ENCODE measurements around the gene RFLNA.

RFLNA gene

DNA sequence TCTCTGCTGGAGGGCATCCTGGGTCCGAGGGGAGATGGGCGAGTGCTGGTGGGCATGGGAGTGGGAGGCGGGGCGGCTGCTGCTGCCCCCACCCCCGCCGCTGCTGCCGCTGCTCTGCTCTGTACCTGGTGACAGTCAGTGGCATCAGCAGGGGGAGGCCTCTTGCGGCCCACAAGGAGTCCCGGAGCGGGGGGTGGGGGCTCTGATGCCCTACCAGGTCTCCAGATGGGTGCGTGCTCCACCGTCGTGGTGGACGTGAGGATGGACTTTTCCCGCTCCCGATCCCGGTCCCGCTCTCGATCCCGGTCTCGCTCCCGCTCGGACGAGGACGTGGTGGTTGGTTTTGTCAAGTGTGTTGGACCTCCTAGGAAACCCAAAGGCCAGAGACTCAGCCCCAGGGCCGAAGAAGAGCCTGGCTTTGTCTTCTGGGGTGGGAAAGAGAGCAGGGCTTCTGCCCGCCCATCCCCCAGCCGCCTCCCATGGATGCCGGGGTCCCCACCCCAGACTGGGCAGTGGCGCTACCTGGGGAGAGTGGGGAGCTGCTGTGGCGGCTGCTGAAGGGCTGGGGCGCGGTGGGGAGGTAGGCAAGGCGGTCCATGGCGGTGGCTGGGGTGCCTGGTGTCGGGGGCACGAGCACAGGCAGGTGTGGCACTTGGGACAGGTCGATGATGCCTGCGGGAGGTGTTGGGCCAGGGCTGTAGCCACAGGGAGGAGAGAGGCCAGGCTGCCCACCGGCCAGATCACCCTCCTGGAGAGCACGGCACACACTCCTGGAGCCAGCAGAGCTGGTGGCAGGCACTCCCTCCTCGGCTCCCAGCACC, 45.4 kb downstream of the RFLNA start:
- Histone ChIP-seq H3K36me3 (ENCODE audit: control insufficient read depth in 5 of 5, insufficient read depth in 5 of 5, low read length in 5 of 5) (peaks cover 0 to 86% (median 82%) of the 10 kb centered on the region in 5 donors), H3K9ac (ENCODE audit: low read length in 5 of 5) (no peak overlapping the region), H3K27ac (ENCODE audit: low read depth, low read length) (no peak overlapping the region), H3K4me3 (ENCODE audit: low read depth in 1 of 5, low read length in 5 of 5) (no peak overlapping the region), H3K27me3 (ENCODE audit: control insufficient read depth in 5 of 5, insufficient read depth in 4 of 5, low read length in 5 of 5) (no peaks in the 10 kb centered on the region), H3K4me1 (ENCODE audit: control insufficient read depth in 5 of 5, insufficient read depth in 5 of 5, low read length in 5 of 5) (no peaks in the 10 kb centered on the region), H3K9me3 (ENCODE audit: control insufficient read depth in 5 of 5, low read length in 5 of 5) (no peaks in the 10 kb centered on the region)

DNA sequence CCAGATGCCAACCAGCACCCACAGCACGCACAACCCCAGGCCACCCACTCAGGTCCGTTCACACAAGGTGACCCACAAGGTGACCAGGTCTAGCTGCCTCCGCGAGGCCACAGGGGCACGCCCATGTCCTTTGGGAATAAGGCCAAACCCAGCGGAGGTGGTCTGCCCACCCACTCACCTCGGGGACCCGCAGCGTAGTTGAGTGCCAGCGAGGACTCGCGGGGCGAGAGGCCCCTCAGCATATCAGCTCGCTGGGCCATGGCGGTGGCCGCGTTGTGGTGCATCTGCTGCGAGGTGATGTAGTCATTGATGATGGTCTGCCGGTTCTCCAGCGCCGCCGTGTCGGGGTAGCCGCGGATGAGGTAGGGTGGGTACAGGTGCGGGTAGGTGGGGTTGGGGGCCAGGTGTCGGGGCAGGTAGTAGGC, 46.8 kb downstream of the RFLNA start:
- Histone ChIP-seq H3K36me3 (ENCODE audit: control insufficient read depth in 5 of 5, insufficient read depth in 5 of 5, low read length in 5 of 5) (peaks cover 0 to 86% (median 82%) of the 10 kb centered on the region in 5 donors), H3K4me3 (ENCODE audit: low read depth in 1 of 5, low read length in 5 of 5) (no peak overlapping the region), H3K27ac (ENCODE audit: low read depth, low read length) (no peak overlapping the region), H3K27me3 (ENCODE audit: control insufficient read depth in 5 of 5, insufficient read depth in 4 of 5, low read length in 5 of 5) (no peaks in the 10 kb centered on the region), H3K9ac (ENCODE audit: low read length in 5 of 5) (no peak overlapping the region), H3K9me3 (ENCODE audit: control insufficient read depth in 5 of 5, low read length in 5 of 5) (no peaks in the 10 kb centered on the region), H3K4me1 (ENCODE audit: control insufficient read depth in 5 of 5, insufficient read depth in 5 of 5, low read length in 5 of 5) (no peaks in the 10 kb centered on the region)

DNA sequence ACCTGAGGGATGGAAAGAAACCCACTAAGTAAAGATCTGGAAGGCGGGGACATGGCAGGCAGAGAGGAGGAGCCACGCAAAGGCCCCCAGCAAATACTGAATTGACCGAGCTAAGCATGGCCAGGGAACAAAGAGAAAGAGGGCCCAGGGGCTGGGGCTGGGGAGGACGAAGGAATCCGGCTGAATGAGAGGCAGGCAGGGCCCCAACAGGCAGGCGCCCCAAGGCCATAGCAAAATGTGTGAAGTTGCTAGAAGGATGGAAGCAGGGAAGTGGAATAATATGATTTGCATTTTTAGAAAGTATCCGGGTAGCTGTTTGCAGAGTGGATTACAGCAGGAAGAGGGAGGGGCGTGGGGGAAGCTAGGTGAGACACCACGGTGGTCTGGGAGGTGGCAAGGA, 49.1 kb downstream of the RFLNA start:
- Histone ChIP-seq H3K4me1 (ENCODE audit: control insufficient read depth in 5 of 5, insufficient read depth in 5 of 5, low read length in 5 of 5) (no peaks in the 10 kb centered on the region), H3K27me3 (ENCODE audit: control insufficient read depth in 5 of 5, insufficient read depth in 4 of 5, low read length in 5 of 5) (no peaks in the 10 kb centered on the region), H3K9ac (ENCODE audit: low read length in 5 of 5) (no peak overlapping the region), H3K4me3 (ENCODE audit: low read depth in 1 of 5, low read length in 5 of 5) (no peak overlapping the region), H3K27ac (ENCODE audit: low read depth, low read length) (no peak overlapping the region), H3K9me3 (ENCODE audit: control insufficient read depth in 5 of 5, low read length in 5 of 5) (no peaks in the 10 kb centered on the region), H3K36me3 (ENCODE audit: control insufficient read depth in 5 of 5, insufficient read depth in 5 of 5, low read length in 5 of 5) (peaks cover 0 to 91% (median 87%) of the 10 kb centered on the region in 5 donors)

DNA sequence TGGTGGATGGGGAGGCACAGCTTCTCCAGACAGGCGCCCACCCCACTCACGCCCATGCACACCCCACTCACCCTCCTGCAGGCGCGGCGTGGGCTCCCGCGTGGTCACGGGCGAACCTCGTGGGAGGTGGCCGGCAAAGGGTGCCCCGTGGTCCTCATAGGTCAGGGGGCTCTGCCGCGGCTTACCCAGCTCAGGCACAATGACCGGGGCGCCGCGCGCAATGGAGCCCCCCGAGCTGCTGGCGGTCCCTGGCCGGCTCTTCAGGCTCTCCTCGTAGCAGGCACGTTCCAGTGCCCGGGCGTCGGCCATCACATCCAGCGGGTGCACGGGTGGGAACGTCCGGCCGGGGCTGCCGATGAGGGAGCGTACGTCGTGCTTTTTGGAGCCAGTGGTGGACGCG, 49.6 kb downstream of the RFLNA start:
- H3K4me1 ChIP-seq (ENCODE audit: control insufficient read depth in 5 of 5, insufficient read depth in 5 of 5, low read length in 5 of 5): no peaks in the 10 kb centered on the region
- H3K9ac ChIP-seq (ENCODE audit: low read length in 5 of 5): no peak overlapping the region
- H3K9me3 ChIP-seq (ENCODE audit: control insufficient read depth in 5 of 5, low read length in 5 of 5): no peaks in the 10 kb centered on the region
- peaks cover 0 to 95% (median 92%) of the 10 kb centered on the region in 5 donors for H3K36me3 ChIP-seq (ENCODE audit: control insufficient read depth in 5 of 5, insufficient read depth in 5 of 5, low read length in 5 of 5)
- H3K4me3 ChIP-seq (ENCODE audit: low read depth in 1 of 5, low read length in 5 of 5): no peak overlapping the region
- H3K27me3 ChIP-seq (ENCODE audit: control insufficient read depth in 5 of 5, insufficient read depth in 4 of 5, low read length in 5 of 5): no peaks in the 10 kb centered on the region
- H3K27ac ChIP-seq (ENCODE audit: low read depth, low read length): no peak overlapping the region

DNA sequence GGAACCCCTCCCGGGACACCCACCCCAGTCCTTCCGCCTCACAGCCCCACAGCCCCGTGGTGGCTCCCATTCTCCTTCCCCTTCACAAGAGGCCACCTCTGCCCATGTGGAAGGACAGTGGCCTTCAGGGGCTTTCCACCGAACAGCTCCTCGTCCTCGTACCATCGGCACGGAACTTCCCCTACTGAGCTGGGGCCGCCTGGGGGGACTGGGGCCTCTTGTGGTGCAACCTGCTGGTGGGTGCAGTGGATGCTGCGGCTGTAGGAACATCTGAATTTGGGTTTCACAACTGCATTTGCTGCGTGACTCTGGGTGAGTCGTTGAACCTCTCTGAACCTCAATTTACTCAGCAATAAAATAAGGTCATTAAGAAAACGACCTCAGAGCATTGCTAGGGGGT, 50.9 kb downstream of the RFLNA start:
- Histone ChIP-seq H3K9ac (ENCODE audit: low read length in 5 of 5) (no peak overlapping the region), H3K9me3 (ENCODE audit: control insufficient read depth in 5 of 5, low read length in 5 of 5) (no peaks in the 10 kb centered on the region), H3K27ac (ENCODE audit: low read depth, low read length) (no peak overlapping the region), H3K36me3 (ENCODE audit: control insufficient read depth in 5 of 5, insufficient read depth in 5 of 5, low read length in 5 of 5) (peaks cover 0 to 97% (median 94%) of the 10 kb centered on the region in 5 donors), H3K27me3 (ENCODE audit: control insufficient read depth in 5 of 5, insufficient read depth in 4 of 5, low read length in 5 of 5) (no peaks in the 10 kb centered on the region), H3K4me3 (ENCODE audit: low read depth in 1 of 5, low read length in 5 of 5) (no peak overlapping the region), H3K4me1 (ENCODE audit: control insufficient read depth in 5 of 5, insufficient read depth in 5 of 5, low read length in 5 of 5) (no peaks in the 10 kb centered on the region)

DNA sequence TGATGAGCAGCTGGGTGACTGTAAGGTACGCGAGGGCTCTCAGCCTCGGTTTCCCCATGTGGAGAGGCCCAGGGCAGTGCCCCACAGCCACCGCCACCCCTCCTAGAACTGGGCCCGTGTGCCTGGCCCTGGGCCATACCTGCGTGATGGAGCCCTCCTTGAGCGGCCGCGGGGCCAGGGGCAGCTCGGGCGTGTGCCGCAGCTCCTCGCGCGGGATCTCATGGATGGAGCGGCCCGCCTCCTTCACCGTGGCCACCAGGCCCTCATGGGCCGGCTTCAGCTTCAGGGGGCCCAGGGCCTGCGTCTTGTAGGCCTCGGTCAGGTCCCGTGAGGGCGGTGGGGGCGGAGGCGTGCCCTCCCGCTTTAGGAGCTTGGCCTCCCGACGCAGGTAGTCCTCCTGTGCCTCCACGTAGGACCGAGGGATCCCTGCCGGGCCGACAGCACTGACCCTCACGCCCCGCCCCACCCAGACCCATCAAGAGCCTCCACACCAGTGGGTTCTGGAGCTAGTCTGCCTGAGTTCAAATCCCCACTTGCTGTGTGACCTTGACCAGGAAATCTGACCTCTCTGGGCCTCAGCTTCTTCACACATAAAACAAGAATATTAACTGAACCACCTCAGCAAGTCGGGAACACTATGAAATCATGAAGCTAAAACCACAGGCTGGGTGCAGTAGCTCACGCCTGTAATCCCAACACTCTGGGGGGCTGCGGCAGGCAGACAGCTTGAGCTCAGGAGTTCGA, 51.7 kb downstream of the RFLNA start:
- Histone ChIP-seq H3K4me1 (ENCODE audit: control insufficient read depth in 5 of 5, insufficient read depth in 5 of 5, low read length in 5 of 5) (peaks cover 0 to 5% (median 0%) of the 10 kb centered on the region in 5 donors), H3K9ac (ENCODE audit: low read length in 5 of 5) (no peak overlapping the region), H3K9me3 (ENCODE audit: control insufficient read depth in 5 of 5, low read length in 5 of 5) (no peaks in the 10 kb centered on the region), H3K4me3 (ENCODE audit: low read depth in 1 of 5, low read length in 5 of 5) (no peak overlapping the region), H3K36me3 (ENCODE audit: control insufficient read depth in 5 of 5, insufficient read depth in 5 of 5, low read length in 5 of 5) (peaks cover 0 to 97% (median 94%) of the 10 kb centered on the region in 5 donors), H3K27ac (ENCODE audit: low read depth, low read length) (no peak overlapping the region), H3K27me3 (ENCODE audit: control insufficient read depth in 5 of 5, insufficient read depth in 4 of 5, low read length in 5 of 5) (no peaks in the 10 kb centered on the region)

DNA sequence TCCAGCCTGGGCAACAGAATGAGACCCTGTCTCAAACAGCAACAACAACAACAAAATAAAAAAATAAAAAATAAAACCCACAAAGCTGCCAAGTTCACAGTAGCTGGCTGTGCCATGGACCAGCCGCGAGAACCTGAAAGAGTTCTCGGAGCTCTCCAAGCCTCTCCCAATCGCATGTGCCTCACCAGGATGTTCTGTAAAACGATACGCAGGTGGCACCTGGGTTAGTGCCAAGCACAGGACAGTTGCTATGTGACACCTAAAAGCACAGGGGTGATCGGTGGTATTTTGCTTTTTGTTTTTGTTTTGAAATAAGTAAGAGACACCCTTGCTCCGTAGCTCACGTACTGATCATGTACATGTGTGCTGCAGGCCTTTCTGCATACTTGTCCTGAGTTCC, 52.4 kb downstream of the RFLNA start:
- peaks cover 0 to 13% (median 6%) of the 10 kb centered on the region in 5 donors for H3K4me1 ChIP-seq (ENCODE audit: control insufficient read depth in 5 of 5, insufficient read depth in 5 of 5, low read length in 5 of 5)
- H3K27ac ChIP-seq (ENCODE audit: low read depth, low read length): no peak overlapping the region
- H3K36me3 ChIP-seq (ENCODE audit: control insufficient read depth in 5 of 5, insufficient read depth in 5 of 5, low read length in 5 of 5): peaks cover 0 to 99% (median 94%) of the 10 kb centered on the region in 5 donors
- no peaks in the 10 kb centered on the region for H3K9me3 ChIP-seq (ENCODE audit: control insufficient read depth in 5 of 5, low read length in 5 of 5)
- no peak overlapping the region for H3K4me3 ChIP-seq (ENCODE audit: low read depth in 1 of 5, low read length in 5 of 5)
- H3K27me3 ChIP-seq (ENCODE audit: control insufficient read depth in 5 of 5, insufficient read depth in 4 of 5, low read length in 5 of 5): no peaks in the 10 kb centered on the region
- no peak overlapping the region for H3K9ac ChIP-seq (ENCODE audit: low read length in 5 of 5)

DNA sequence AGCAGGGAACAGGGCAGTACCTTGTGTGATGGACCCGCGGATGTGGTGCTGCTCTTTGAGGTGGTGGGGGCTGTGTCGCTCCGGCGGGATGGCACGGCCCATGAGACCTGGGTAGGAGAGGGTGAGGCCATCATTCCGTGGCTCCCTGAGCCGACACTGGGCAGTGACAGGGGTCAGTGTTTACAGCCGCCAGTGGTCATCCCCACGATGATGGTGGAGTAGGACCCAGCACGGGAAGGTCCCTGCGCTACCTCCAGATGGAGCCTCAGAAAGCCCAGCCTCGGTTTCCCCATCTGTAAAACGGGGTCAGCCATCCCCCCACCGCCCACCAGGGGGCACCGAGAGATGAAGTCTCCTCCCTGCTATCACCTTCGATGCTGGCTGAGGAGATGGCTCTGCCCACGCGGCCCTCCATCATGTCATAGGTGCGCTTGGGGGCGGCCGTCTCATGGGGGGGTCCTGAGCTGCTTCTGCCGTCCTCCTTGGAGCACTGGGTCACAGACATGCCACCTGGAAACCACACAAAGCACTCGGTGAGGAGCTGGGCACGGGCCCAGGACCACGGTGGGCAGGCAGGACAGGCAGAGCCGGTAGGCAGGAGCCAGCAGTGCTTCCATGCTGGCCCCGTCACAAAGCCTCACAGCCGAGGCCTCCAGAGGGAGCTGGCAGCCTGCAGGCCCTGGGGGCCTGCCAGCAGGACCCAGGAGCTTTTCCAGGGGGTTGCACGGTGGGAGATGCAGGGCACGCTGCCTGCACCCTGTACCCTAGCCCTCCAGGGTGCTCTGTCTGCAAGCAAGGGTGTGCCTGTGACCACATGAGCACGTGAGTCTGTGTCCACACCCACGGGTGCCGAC, 53.1 kb downstream of the RFLNA start:
- Histone ChIP-seq H3K4me1 (ENCODE audit: control insufficient read depth in 5 of 5, insufficient read depth in 5 of 5, low read length in 5 of 5) (peaks cover 4 to 20% (median 13%) of the 10 kb centered on the region in 5 donors), H3K27ac (ENCODE audit: low read depth, low read length) (no peak overlapping the region), H3K4me3 (ENCODE audit: low read depth in 1 of 5, low read length in 5 of 5) (no peak overlapping the region), H3K9me3 (ENCODE audit: control insufficient read depth in 5 of 5, low read length in 5 of 5) (no peaks in the 10 kb centered on the region), H3K27me3 (ENCODE audit: control insufficient read depth in 5 of 5, insufficient read depth in 4 of 5, low read length in 5 of 5) (no peaks in the 10 kb centered on the region), H3K9ac (ENCODE audit: low read length in 5 of 5) (no peak overlapping the region), H3K36me3 (ENCODE audit: control insufficient read depth in 5 of 5, insufficient read depth in 5 of 5, low read length in 5 of 5) (peaks cover 0 to 98% (median 93%) of the 10 kb centered on the region in 5 donors)

DNA sequence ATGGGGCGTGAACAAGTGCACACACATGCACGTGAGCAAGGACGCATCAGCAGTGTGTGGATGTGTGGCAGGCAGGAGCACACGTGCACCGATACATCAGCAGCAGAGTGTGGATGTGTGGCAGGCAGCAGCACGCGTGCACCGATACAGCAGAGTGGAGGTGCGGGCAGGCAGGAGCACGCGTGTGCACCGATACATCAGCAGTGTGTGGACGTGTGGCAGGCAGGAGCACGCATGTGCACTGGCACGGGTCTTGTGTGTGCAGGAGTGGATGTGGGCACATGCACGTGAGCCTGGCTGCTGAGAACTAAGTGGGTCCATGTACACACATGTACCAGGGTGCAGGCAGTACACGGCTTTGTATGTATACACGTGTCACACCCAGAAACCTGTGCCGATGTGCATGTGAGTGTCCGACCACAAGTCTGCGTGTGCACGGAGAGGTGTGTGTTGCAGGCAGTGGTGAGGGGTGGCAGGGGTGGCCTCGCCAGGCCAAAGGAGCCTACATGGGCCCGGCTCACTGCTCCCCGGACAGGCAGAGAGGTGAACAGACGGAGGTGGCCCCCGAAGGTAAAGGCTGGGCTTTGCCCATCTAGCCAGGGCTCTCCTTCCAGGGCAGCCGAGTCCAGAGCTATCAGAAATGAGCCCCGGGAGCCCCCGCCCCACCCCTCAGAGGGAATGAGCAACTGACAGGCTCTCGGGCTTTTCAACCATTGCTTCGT, 53.9 kb downstream of the RFLNA start:
- Histone ChIP-seq H3K9me3 (ENCODE audit: control insufficient read depth in 5 of 5, low read length in 5 of 5) (no peaks in the 10 kb centered on the region), H3K4me3 (ENCODE audit: low read depth in 1 of 5, low read length in 5 of 5) (no peak overlapping the region), H3K27me3 (ENCODE audit: control insufficient read depth in 5 of 5, insufficient read depth in 4 of 5, low read length in 5 of 5) (no peaks in the 10 kb centered on the region), H3K36me3 (ENCODE audit: control insufficient read depth in 5 of 5, insufficient read depth in 5 of 5, low read length in 5 of 5) (peaks cover 0 to 98% (median 95%) of the 10 kb centered on the region in 5 donors), H3K4me1 (ENCODE audit: control insufficient read depth in 5 of 5, insufficient read depth in 5 of 5, low read length in 5 of 5) (peaks cover 5 to 25% (median 21%) of the 10 kb centered on the region in 5 donors), H3K27ac (ENCODE audit: low read depth, low read length) (no peak overlapping the region), H3K9ac (ENCODE audit: low read length in 5 of 5) (no peak overlapping the region)
